H9 (cell line): ENCODE data around the gene CALR3. TPM values are rescaled to one million over a fixed set of nuclear protein-coding genes. Genes with fewer than 3 reads are reported as not detected.

Experiments used
- DNase-seq: peaks from one replicate; pipeline ENCODE4 v3.0.0-alpha.2; 2017
- H2AFZ ChIP-seq: one replicate; pipeline ENCODE4 v1.6.1; 2013; ENCODE audit warnings: mild to moderate bottlenecking, low read length, control low read depth, moderate library complexity
- H2AK5ac ChIP-seq: 2 replicates; pipeline ENCODE4 v1.6.1; 2013; ENCODE audit warnings: low read length, control low read depth, mixed read lengths; ENCODE audit not compliant: insufficient read length
- H2BK120ac ChIP-seq: one replicate; pipeline ENCODE4 v1.6.1; 2013; ENCODE audit warnings: low read depth, mild to moderate bottlenecking, low read length, control low read depth, inconsistent platforms; ENCODE audit not compliant: poor library complexity, severe bottlenecking
- H2BK12ac ChIP-seq: 2 replicates; pipeline ENCODE4 v1.6.1; 2013; ENCODE audit warnings: low read length, control low read depth, mixed read lengths, low read depth; ENCODE audit not compliant: insufficient read length
- H2BK15ac ChIP-seq: 2 replicates; pipeline ENCODE4 v1.6.1; 2013; ENCODE audit warnings: low read depth, low read length, control low read depth
- H2BK20ac ChIP-seq: one replicate; pipeline ENCODE4 v1.6.1; 2013; ENCODE audit warnings: low read depth, mild to moderate bottlenecking, low read length, control low read depth, inconsistent platforms; ENCODE audit not compliant: poor library complexity, severe bottlenecking
- H2BK5ac ChIP-seq: 2 replicates; pipeline ENCODE4 v1.6.1; 2013; ENCODE audit warnings: low read length, control low read depth, mixed read lengths; ENCODE audit not compliant: insufficient read length
- H3K14ac ChIP-seq: 2 replicates; pipeline ENCODE4 v1.6.1; 2013; ENCODE audit warnings: low read length, control low read depth; ENCODE audit not compliant: insufficient read depth
- H3K18ac ChIP-seq: 2 replicates; pipeline ENCODE4 v1.6.1; 2013; ENCODE audit warnings: low read depth, mild to moderate bottlenecking, mixed read lengths, low read length, control low read depth; ENCODE audit not compliant: insufficient read length
- H3K23ac ChIP-seq: 2 replicates; pipeline ENCODE4 v1.6.1; 2013; ENCODE audit warnings: low read length, control low read depth, mixed read lengths, low read depth; ENCODE audit not compliant: insufficient read length
- H3K23me2 ChIP-seq: 2 replicates; pipeline ENCODE4 v1.6.1; 2013; ENCODE audit warnings: low read depth, mild to moderate bottlenecking, mixed read lengths, low read length, control low read depth; ENCODE audit not compliant: insufficient read length, poor library complexity, severe bottlenecking
- H3K27ac ChIP-seq: 2 replicates; pipeline ENCODE4 v1.5.1; 2013; ENCODE audit warnings: low read length, control low read depth, mixed read lengths, low read depth; ENCODE audit not compliant: insufficient read length
- H3K27me3 ChIP-seq: 2 replicates; pipeline ENCODE4 v1.6.1; 2013; ENCODE audit warnings: low read length, control low read depth, inconsistent platforms; ENCODE audit not compliant: insufficient read depth
- H3K4ac ChIP-seq: 2 replicates; pipeline ENCODE4 v1.6.1; 2013; ENCODE audit warnings: low read depth, mild to moderate bottlenecking, control low read depth, inconsistent platforms, low read length, moderate library complexity
- H3K4me1 ChIP-seq: 2 replicates; pipeline ENCODE4 v1.6.1; 2013; ENCODE audit warnings: low read length, control low read depth, inconsistent platforms; ENCODE audit not compliant: insufficient read depth
- H3K4me2 ChIP-seq: 2 replicates; pipeline ENCODE4 v1.6.1; 2013; ENCODE audit warnings: low read length, control low read depth, mixed read lengths; ENCODE audit not compliant: insufficient read length, insufficient read depth
- H3K56ac ChIP-seq: 2 replicates; pipeline ENCODE4 v1.6.1; 2013; ENCODE audit warnings: low read depth, mild to moderate bottlenecking, mixed read lengths, low read length, control low read depth; ENCODE audit not compliant: insufficient read length
- H3K79me1 ChIP-seq: 2 replicates; pipeline ENCODE4 v1.6.1; 2013; ENCODE audit warnings: low read depth, mild to moderate bottlenecking, moderate library complexity, low read length, control low read depth, inconsistent platforms; ENCODE audit not compliant: insufficient read depth, poor library complexity, severe bottlenecking
- H3K79me2 ChIP-seq: 2 replicates; pipeline ENCODE4 v1.6.1; 2013; ENCODE audit warnings: low read length, control low read depth, inconsistent platforms; ENCODE audit not compliant: insufficient read depth
- H3K9ac ChIP-seq: 2 replicates; pipeline ENCODE4 v1.6.1; 2013; ENCODE audit warnings: low read length, control low read depth, mixed read lengths; ENCODE audit not compliant: insufficient read length; ENCODE audit errors: extremely low read depth
- H3K9me3 ChIP-seq: one replicate; pipeline ENCODE4 v1.6.1; 2013; ENCODE audit warnings: low read depth, low read length, inconsistent platforms; ENCODE audit not compliant: control insufficient read depth
- H3T11ph ChIP-seq: one replicate; pipeline ENCODE4 v1.6.1; 2013; ENCODE audit warnings: mild to moderate bottlenecking, low read length, control low read depth, inconsistent platforms
- H4K20me1 ChIP-seq: one replicate; pipeline ENCODE4 v1.6.1; 2013; ENCODE audit not compliant: control insufficient read depth, insufficient read length, insufficient read depth
- H4K5ac ChIP-seq: 2 replicates; pipeline ENCODE4 v1.6.1; 2013; ENCODE audit warnings: low read depth, mild to moderate bottlenecking, mixed read lengths, low read length, control low read depth; ENCODE audit not compliant: insufficient read length
- H4K8ac ChIP-seq: replicated peaks from 2 replicates; pipeline ENCODE4 v1.6.1; 2013; ENCODE audit warnings: low read length, control low read depth, mixed read lengths, low read depth; ENCODE audit not compliant: insufficient read length
- H4K91ac ChIP-seq: 2 replicates; pipeline ENCODE4 v1.6.1; 2013; ENCODE audit warnings: low read depth, mild to moderate bottlenecking, moderate library complexity, mixed read lengths, low read length, control low read depth; ENCODE audit not compliant: insufficient read length
- H3K27ac Mint-ChIP-seq, 3 experiments: 2 replicates in 2 of 3; 3 replicates in 1 of 3; pipeline ENCODE4 v1.8.0; 2020 to 2021; ENCODE audit warnings: mixed read lengths in 3 of 3, mild to moderate bottlenecking in 1 of 3, moderate library complexity in 1 of 3
- H3K27me3 Mint-ChIP-seq: 2 replicates; pipeline ENCODE4 v1.8.0; 2021; ENCODE audit warnings: low read depth, mild to moderate bottlenecking, moderate library complexity, mixed read lengths
- H3K36me3 Mint-ChIP-seq, 3 experiments: 2 replicates in 2 of 3; 3 replicates in 1 of 3; pipeline ENCODE4 v1.8.0; 2020 to 2021; ENCODE audit warnings: low read depth in 3 of 3, mixed read lengths in 3 of 3; ENCODE audit not compliant: insufficient read depth in 1 of 3
- H3K4me1 Mint-ChIP-seq, 2 experiments: 2 replicates each; pipeline ENCODE4 v1.8.0; 2020; ENCODE audit warnings: mixed read lengths in 2 of 2
- H3K4me3 Mint-ChIP-seq, 2 experiments: 2 replicates in 1 of 2; 3 replicates in 1 of 2; pipeline ENCODE4 v1.8.0; 2020 to 2021; ENCODE audit warnings: mild to moderate bottlenecking in 2 of 2, mixed read lengths in 2 of 2, moderate library complexity in 1 of 2
- H3K9me3 Mint-ChIP-seq, 2 experiments: 2 replicates in 1 of 2; 3 replicates in 1 of 2; pipeline ENCODE4 v1.8.0; 2020; ENCODE audit warnings: mild to moderate bottlenecking in 2 of 2, mixed read lengths in 2 of 2, moderate library complexity in 1 of 2
- CTCF ChIP-seq: fragments of 200-600 bp; sonication (generic); conservative IDR thresholded peaks from 3 replicates; pipeline ENCODE4 v1.8.0; 2021; ENCODE audit warnings: antibody characterized with exemption, mild to moderate bottlenecking
- WGBS: extraction: QIAGEN DNeasy Blood & Tissue Kit; methylation state at CpG from one replicate; pipeline ENCODE4 v1.1.7; 2013; ENCODE audit warnings: missing lambda C conversion rate, low lambda C conversion rate, mixed read lengths; ENCODE audit not compliant: insufficient read length; ENCODE audit errors: extremely low coverage; 5-methylcytosine and 5-hydroxymethylcytosine counted together
- total RNA-seq: library from RNA; stranded (reverse); gene quantifications from 2 replicates; pipeline ENCODE4 v1.2.1, GENCODE V29; 2021

The CALR3 gene
- total RNA-seq, 1 experiment from 2014 or later: 0.44 TPM

- Histone ChIP-seq H3K18ac (no peak overlapping the region), H3K9ac (no peak overlapping the region), H4K91ac (no peak overlapping the region), H4K8ac (no peak overlapping the region), H3K27me3 (no peaks in the 10 kb centered on the region), H3K79me1 (no peaks in the 10 kb centered on the region), H3T11ph (no peak overlapping the region), H3K23ac (no peak overlapping the region), H3K79me2 (no peaks in the 10 kb centered on the region), H2BK120ac (no peak overlapping the region), H2BK5ac (no peak overlapping the region), H3K4ac (no peak overlapping the region), H2AFZ (no peak overlapping the region), H2BK20ac (no peak overlapping the region), H3K4me1 (no peaks in the 10 kb centered on the region), H2BK15ac (no peak overlapping the region), H3K27ac (no peak overlapping the region), H3K23me2 (no peaks in the 10 kb centered on the region), H3K56ac (no peak overlapping the region), H4K20me1 (no peaks in the 10 kb centered on the region), H3K4me2 (no peak overlapping the region), H2BK12ac (no peak overlapping the region), H3K9me3 (no peaks in the 10 kb centered on the region), H4K5ac (no peak overlapping the region), H3K14ac (no peak overlapping the region), H2AK5ac (no peak overlapping the region)
- Mint-ChIP-seq H3K4me1 (no peaks in the 10 kb centered on the region), H3K4me3 (no peak overlapping the region), H3K36me3 (peaks cover 32 to 63% (median 50%) of the 10 kb centered on the region in 3 experiments; a peak in 6 of 7 replicates), H3K27ac (no peak overlapping the region), H3K27me3 (no peaks in the 10 kb centered on the region), H3K9me3 (no peaks in the 10 kb centered on the region)
- no CpG with 5 or more reads among the region's 3 CpGs for WGBS
- DNase-seq: no peak
- TF ChIP-seq CTCF: no peak
These were observed 66.2 kb downstream of the CALR3 start for GRCh38 chr19:16429759-16430091.
